ENCODE data around the gene ZMIZ1. TPM values are rescaled to one million over a fixed set of nuclear protein-coding genes. Genes with fewer than 3 reads are reported as not detected.

The ZMIZ1 gene
- polyA plus RNA-seq, 2 of the 4 experiments (the other 2 are of a cell fraction): 8.1 to 30.3 TPM

DNA sequence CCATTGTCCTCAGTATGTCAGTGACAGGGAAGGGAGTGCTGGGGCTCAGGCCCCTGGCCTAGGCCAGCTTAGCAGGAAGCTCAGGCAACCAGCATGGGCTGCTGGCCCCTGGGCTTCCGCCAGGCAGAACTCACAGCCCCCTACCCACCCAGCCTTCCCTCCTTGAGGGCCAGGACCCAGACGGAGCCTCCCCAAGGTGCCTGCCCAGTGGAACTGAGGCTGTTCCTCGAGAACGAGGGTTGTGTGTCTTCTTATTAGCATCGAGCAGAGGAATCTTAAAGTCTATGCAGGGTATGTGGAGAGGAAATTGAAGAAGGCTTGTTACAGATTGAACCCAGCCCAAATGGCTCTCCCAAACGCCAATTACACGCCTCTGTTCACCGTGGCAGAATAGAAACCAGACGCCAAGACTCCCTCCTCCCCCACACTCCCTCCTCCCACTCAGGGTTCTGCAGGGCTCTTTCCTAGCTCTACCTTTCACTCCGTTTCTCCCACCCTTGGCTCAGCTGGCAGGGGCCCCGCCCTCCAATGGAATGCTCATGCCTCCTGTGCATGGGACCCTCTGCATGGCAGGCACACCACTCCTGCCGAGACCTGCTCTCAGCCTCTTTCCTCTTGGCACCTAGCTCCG lies 134.4 kb downstream of the ZMIZ1 start:
- POLR2A ChIA-PET: no interaction called here
- CTCF ChIA-PET: interaction anchor here (0.6 to 8.6 kb wide), 23 partner anchors 8 to 1156 kb away, joined by 3 to 81 read pairs (median 3); no protein-coding TSS in a partner anchor
- Histone ChIP-seq H3K4me2 (no peak overlapping the region), H3K27ac (no peak overlapping the region), H3K9me3 (no peaks in the 10 kb centered on the region), H3K4me3 (no peak overlapping the region), H3K4me1 (peaks cover 11% of the 10 kb centered on the region)
- ATAC-seq (no peak), FAIRE-seq (no peak), DNase-seq (ENCODE audit: low read depth in 1 of 2, low spot score in 1 of 2) (no peak)
- no peak for TF ChIP-seq ZFP36 (IDR thresholded peaks at IDR 0.05; ENCODE audit: borderline replicate concordance, partially characterized antibody)
- no peak for TF ChIP-seq TP53 (CRISPR knock-in tag; IDR thresholded peaks at IDR 0.05)
- WGBS (ENCODE audit: missing lambda C conversion rate): 90% methylated on average over 12 of the region's 13 CpGs

DNA sequence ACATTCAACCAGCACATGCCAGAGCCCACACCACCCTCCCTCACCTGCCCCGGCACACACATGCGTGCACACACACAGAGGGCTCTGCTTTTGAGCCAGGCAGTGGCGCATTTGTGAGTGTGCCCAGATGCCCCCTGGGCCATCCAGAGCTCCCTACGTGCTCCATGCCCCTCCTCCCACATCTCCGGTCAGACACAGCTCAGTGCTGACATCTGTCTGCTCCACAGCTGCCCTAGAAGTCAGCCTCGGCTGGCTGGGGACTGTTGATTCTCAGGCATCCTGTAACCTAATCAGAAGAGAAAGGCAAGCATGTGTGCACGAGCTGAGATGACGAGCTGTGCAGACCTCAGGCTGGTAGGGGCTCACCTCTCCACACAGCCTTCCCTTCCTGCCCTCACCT lies 135.1 kb downstream of the ZMIZ1 start:
- no peaks in the 10 kb centered on the region for H3K9me3 ChIP-seq
- ChIA-PET CTCF (interaction anchor here (0.8 to 8.6 kb wide), 8 partner anchors 9 to 1156 kb away, joined by 3 to 81 read pairs (median 4); no protein-coding TSS in a partner anchor), POLR2A (no interaction called here)
- WGBS (ENCODE audit: missing lambda C conversion rate): 88% methylated on average over 8 of the region's 8 CpGs
- no peak overlapping the region for H3K4me2 ChIP-seq
- H3K27ac ChIP-seq: no peak overlapping the region
- no peak for DNase-seq (ENCODE audit: low read depth in 1 of 2, low spot score in 1 of 2)
- H3K4me1 ChIP-seq: peaks cover 11% of the 10 kb centered on the region
- ATAC-seq: no peak
- TF ChIP-seq JUNB (IDR thresholded peaks at IDR 0.05) (no peak), RAD21 (conservative IDR thresholded peaks at IDR 0.05 in 1 of 2, IDR thresholded peaks at IDR 0.05 in 1 of 2) (no peak), GATA3 (IDR thresholded peaks at IDR 0.05; ENCODE audit: borderline replicate concordance) (no peak), HOXB5 (CRISPR knock-in tag; IDR thresholded peaks at IDR 0.05) (no peak), MYC (IDR thresholded peaks at IDR 0.05; ENCODE audit: borderline replicate concordance, low read length) (no peak), CBX2 (IDR thresholded peaks at IDR 0.05; ENCODE audit: borderline replicate concordance, low read depth) (no peak), FOSL2 (IDR thresholded peaks at IDR 0.05) (no peak), FOSL2 (CRISPR knock-in tag; IDR thresholded peaks at IDR 0.05) (no peak), HEYL (CRISPR knock-in tag; IDR thresholded peaks at IDR 0.05) (no peak), BHLHE40 (IDR thresholded peaks at IDR 0.05; ENCODE audit: low read depth, low read length) (no peak), ZSCAN20 (CRISPR knock-in tag; IDR thresholded peaks at IDR 0.05) (no peak)
- TF ChIP-seq, protein P1, sequence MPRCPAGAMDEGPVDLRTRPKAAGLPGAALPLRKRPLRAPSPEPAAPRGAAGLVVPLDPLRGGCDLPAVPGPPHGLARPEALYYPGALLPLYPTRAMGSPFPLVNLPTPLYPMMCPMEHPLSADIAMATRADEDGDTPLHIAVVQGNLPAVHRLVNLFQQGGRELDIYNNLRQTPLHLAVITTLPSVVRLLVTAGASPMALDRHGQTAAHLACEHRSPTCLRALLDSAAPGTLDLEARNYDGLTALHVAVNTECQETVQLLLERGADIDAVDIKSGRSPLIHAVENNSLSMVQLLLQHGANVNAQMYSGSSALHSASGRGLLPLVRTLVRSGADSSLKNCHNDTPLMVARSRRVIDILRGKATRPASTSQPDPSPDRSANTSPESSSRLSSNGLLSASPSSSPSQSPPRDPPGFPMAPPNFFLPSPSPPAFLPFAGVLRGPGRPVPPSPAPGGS (IDR thresholded peaks at IDR 0.05): no peak
- TF ChIP-seq, protein P2, sequence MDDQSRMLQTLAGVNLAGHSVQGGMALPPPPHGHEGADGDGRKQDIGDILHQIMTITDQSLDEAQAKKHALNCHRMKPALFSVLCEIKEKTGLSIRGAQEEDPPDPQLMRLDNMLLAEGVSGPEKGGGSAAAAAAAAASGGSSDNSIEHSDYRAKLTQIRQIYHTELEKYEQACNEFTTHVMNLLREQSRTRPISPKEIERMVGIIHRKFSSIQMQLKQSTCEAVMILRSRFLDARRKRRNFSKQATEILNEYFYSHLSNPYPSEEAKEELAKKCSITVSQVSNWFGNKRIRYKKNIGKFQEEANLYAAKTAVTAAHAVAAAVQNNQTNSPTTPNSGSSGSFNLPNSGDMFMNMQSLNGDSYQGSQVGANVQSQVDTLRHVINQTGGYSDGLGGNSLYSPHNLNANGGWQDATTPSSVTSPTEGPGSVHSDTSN (IDR thresholded peaks at IDR 0.05): no peak
- H3K4me3 ChIP-seq: no peak overlapping the region
- FAIRE-seq: no peak

DNA sequence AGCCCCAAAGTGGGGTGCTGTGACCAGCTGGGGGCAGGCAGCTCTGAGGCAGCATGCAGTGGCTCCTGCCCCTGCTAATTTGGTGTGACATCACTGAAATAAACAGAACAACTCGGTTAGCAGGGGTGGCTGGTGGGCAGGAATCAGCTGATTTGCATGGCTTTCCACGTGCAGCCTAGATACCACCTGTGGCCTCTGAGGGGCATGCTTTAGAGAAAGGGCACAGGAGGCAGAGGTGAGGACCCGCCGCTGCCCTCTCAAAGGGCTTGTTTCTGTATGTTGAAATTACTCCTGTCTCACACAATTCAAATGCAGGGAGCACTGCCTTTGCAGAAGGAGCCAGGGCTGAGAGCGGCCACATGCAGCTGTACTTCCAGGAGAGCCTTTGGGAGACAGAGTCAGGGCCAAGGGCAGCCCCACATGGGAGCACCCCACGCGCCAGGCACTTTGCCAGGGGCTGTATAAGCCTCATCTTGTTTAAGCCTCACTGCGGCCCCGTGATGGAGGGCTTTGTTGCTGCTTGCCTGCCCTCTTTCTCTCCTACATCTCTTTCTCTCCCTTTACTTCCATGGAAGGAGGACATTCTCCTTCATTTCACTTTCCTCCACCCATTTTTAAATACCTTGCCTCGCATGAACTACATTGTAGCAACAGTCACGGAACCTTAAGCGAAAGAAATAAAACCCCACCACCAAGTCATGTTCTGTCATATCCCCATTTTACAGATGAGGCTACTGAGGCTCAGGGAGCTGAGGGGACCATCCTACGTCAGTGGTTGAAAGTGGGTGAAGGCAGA lies 137.7 kb downstream of the ZMIZ1 start:
- TF ChIP-seq FOXS1 (CRISPR knock-in tag; IDR thresholded peaks at IDR 0.05) (no peak), CHD2 (IDR thresholded peaks at IDR 0.05; ENCODE audit: low read length, partially characterized antibody) (no peak), MYC (IDR thresholded peaks at IDR 0.05; ENCODE audit: borderline replicate concordance, low read length) (no peak), JUNB (IDR thresholded peaks at IDR 0.05) (no peak), ELK1 (IDR thresholded peaks at IDR 0.05; ENCODE audit: low read depth, low read length) (no peak), HOXB13 (CRISPR knock-in tag; IDR thresholded peaks at IDR 0.05; ENCODE audit: low read depth) (no peak), BHLHE40 (IDR thresholded peaks at IDR 0.05; ENCODE audit: low read depth, low read length) (no peak)
- TF ChIP-seq, protein P1 (IDR thresholded peaks at IDR 0.05): no peak
- DNase-seq (ENCODE audit: low read depth in 1 of 2, low spot score in 1 of 2): no peak
- no peak overlapping the region for H3K4me2 ChIP-seq
- no peak for FAIRE-seq
- 91% methylated on average over 13 of the region's 13 CpGs for WGBS (ENCODE audit: missing lambda C conversion rate)
- CTCF ChIA-PET: interaction anchor here (0.5 to 8.6 kb wide), 5 partner anchors 11 to 1159 kb away, joined by 3 to 81 read pairs (median 3); no protein-coding TSS in a partner anchor
- no peaks in the 10 kb centered on the region for H3K9me3 ChIP-seq
- peaks cover 11% of the 10 kb centered on the region for H3K4me1 ChIP-seq
- no peak overlapping the region for H3K27ac ChIP-seq
- H3K4me3 ChIP-seq: no peak overlapping the region
- POLR2A ChIA-PET: no interaction called here
- ATAC-seq: no peak
